Dermis blood vessel endothelial cell (primary cell): ENCODE data around the gene RRP36. TPM values are rescaled to one million over a fixed set of nuclear protein-coding genes. Genes with fewer than 3 reads are reported as not detected.
"Not testable (repeated sequence)": the region's sequence is repeated elsewhere in the genome, so short reads cannot be mapped to it uniquely, and the experiment has no call there.

ENCODE experiments used
- DNase-seq: peaks from one replicate; pipeline ENCODE4 v3.0.0; 2010
- total RNA-seq: library from RNA; depleted of rRNA; stranded (reverse); fragments of >200 nt; gene quantifications from 2 replicates; pipeline ENCODE4 v1.2.3, GENCODE V29; 2014

RRP36 gene
- total RNA-seq, 1 donor from 2014 or later = 100 TPM

DNA sequence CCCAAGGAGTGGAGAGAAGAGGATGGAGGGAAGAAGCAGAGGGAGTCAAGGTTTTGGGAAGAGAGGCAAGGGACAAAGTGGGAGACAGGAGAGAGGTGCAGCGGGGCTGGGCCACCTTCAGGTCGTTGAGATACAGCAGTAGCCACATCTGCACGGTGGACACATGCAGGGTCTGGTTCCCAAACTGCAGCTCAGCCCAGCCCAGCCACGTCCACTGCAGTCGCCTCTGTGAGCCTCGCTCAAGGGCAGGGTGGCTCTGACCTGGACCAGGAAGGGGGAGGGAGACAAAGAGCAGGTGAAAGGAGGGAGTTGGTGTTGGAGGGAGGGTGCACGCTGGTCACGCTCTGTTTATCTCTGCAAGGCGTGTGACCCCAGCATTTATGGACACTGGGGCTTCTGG lies 17.3 kb downstream of the RRP36 start:
- DNase-seq = no peak

DNA sequence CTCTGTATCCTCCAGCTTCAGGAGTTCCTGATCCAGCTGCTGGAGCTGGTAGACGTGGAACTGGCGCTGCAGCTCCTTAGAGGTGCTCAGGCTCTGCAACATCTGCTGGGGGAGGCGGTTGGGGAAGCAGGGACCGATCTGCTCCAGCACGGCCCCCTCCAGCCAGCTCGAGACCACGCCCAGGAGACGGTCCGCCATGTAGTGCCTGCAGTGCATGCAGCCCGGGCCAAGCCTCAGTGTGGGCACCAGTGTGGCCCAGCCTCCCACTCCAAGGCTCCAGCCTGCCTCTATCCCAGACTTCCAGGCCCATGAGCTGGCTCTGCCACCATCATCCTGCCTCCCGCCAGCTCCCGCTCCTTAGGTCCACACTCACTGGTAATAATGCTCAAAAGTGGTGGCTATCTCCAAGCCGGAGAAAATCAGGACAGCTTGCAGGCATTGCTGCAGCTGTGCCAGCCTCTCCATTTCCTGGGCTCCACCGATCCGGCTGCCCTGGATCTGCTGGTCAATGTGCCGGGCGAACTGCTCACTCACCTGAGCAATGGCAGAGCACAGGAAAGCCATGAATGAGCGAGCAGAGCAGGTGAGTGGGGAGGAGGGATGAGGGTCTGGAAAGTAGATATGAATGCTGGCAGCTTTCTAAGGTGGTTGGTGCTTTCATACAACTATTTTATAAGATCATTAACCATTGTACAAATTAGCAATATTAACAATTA lies 19.3 kb downstream of the RRP36 start:
- no peak for DNase-seq

DNA sequence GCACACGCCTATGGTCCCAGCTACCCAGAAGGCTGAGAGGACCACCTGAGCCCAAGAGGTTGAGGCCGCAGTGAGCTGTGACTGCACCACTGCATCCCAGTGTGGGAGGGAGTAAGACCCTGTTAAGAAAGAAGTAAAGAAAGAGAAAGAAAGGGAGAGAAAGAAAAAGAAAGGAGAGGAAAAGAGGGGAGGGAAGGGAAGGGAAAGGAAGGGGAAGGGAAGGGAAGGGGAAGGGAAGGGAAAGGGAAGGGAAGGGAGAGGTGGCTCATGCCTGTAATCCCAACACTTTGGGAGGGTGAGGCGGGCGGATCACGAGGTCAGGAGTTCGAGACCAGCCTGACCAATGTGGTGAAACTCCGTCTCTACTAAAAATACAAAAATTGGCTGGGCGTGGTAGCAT lies 20.1 kb downstream of the RRP36 start:
- not testable (repeated sequence) for DNase-seq

DNA sequence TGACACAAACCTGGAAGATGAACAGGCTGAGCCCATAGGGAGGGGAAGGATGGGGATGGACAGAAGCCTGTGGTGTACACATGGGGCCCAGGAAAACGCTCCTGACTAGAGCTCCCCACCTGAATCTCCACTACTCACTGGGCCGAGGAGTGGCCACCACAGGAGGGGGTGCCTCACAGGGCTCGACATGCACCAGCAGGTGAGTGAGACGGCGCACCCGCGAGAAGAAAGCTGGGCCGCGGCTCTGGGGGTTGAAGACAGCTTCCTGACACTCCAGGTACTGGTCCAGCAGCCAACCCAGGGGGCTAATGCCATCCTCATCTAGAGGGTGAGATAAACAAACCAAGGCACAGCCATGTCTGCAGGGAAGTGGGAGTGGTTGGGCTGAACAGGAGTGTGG lies 21.9 kb downstream of the RRP36 start:
- DNase-seq = no peak

DNA sequence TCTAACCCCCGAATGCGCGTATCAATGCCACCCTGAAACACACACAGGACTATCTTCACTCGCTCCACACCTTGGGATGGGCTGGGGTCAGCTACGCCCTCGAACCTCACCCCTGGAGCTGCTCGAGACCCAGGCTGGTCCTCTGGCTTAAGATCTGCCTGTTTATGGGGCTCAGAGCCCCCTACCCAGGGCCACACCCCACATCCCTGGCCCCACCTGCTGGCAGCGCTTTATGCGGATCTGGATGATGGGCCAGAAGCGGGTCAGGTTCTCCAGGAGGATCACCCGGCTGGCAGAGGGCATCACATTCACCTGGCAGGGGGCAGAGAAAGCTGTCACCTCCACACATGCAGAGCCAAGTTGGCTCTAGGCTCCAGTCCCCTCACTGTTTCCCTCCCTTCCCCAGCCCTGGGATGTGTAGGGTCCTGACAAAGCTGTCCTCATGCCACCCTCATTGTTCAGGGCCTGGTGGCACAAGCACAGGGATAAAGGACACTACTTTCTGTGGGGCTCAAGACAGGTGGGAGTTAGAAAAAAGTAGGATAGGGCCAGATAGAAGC lies 24.0 kb downstream of the RRP36 start:
- no peak for DNase-seq

DNA sequence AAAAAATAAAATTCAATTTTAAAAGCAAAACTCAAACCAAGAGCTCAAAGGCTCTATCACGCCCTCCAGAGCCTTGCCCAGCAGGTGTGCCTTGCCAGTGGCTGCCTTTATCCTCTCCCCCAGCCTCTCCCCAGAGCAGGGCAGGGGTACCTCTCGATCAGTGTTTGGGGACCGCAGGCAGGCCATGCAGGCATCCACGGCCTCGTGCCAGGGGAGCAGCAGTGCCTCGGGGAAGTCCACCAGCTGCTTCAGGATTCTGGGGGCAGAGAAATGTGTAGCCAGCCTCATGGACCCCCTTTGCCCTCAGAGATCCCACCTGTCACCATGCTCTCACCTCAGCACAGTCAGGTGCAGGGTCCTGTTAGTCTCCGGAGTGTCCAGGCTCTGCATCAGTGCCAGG lies 26.6 kb downstream of the RRP36 start:
- no peak for DNase-seq

DNA sequence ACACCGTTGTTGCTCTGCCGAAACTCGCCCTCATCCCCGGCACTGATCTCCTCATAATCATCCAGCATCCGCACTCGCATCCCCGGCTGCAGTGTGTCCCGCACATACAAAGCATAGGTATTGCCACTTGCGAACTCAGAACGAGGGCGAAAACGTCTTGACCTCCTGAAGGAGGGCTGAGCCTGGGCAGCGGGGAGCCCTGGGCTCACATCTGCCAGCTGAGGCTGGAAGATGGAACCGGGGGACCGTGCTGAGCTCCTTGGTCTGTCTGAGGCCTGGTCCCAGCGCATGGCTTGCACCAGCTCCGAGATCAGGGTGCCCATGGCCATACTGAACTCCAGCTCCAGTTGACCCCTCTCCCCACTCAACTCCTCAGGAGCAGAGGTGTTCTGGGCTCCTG lies 29.6 kb downstream of the RRP36 start:
- DNase-seq = no peak

DNA sequence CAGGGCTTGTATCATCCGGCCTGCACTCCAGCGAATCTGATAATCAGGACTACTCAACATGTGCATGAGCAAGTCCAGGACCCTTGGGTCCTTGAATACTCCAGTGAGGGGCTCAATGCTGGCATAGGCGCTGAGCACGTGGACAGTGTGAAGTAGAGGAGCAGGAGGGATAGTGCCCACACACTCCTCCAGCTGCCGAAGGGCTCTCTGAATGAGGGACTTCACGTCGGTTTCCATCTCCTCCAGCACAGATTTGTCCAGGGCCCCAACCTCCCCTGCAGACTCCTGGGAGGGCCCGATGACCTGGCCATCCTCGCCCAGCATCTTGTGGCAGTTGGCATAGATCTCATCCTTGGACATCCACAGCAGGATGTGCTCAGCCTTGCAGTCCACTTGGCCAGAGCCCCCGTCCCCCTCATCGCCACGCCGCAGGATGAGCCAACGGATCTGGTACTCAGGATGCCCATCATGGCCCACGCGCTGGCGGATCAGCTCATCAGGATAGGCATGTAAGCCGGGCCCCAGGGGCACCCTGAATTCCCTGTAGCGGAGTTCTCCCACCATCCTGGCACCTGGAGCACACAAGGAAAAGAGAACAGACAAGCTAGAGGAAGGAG lies 30.9 kb downstream of the RRP36 start:
- no peak for DNase-seq

DNA sequence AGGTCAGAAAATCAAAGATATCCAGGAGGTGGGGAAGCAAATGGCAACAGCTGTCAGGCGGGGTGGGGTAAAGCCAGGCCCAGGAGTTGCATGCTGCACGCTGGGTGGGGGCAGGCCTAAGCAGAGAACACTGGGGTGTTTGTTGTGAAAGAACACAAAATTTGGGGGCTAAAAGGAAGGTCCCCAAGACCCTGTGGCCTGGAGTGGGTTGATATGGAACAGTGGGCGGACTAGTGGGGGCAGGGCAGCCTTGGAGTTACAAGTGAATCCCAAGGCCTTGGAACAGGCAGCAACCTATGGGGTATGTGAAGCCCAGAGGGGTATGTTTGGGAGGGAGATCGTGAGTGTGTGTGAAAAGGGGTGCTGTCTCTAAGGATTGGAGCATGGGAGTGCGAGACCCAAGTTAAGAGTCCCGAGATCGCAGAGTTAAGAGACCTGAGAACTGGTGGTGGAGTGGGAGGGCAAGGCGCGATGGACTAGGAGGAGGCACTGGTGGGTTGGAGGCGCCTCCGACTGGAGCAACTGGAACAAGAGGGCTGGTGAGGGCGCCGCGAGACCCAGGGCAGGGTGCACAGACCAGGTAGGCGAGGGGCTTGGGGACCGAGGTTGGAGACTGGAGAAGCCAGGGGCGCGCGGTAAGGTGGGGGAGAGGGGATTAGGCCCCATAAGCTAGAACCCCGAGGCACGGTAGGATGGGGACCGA lies 31.6 kb downstream of the RRP36 start:
- DNase-seq = peak; percentile 57

DNA sequence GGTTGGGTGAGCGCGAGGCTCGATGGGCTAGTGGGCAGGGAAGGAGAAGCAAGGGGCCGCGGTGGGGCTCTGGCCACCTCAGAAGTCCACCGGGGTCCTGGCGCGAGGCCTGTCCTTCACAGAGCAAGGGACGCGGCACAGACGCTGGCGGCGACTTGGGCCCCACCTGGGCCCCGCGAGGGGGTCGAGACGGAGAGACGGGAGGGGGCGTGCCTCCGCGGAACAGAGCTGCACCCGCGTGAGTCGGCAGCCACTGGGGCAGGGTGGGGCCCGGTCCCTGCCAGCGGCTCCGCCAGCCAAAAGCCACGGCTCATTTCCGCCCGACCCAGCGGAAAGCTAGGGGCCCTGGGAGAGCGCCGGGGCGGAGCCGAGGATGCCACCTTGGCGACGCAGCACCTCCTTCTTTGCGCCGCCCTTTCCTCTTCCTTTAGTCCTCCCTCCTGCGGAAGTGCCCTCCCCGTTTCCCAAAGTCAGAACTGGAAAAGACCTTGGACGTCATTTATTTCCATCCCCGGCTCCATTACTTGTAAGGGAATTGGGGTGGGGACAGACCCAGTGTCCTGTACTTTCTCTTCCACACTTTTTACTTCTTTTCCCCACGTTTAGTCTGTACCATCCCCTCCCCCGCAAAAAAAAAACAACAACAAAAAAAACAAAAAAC lies 32.3 kb downstream of the RRP36 start, which contains the start of gene CUL7:
Gene CUL7, minus strand, starts transcription at position 307 of the 661 bp plus-strand sequence. CDS start 1,063 bp downstream, outside the sequence.
- peak; percentile 94 for DNase-seq

DNA sequence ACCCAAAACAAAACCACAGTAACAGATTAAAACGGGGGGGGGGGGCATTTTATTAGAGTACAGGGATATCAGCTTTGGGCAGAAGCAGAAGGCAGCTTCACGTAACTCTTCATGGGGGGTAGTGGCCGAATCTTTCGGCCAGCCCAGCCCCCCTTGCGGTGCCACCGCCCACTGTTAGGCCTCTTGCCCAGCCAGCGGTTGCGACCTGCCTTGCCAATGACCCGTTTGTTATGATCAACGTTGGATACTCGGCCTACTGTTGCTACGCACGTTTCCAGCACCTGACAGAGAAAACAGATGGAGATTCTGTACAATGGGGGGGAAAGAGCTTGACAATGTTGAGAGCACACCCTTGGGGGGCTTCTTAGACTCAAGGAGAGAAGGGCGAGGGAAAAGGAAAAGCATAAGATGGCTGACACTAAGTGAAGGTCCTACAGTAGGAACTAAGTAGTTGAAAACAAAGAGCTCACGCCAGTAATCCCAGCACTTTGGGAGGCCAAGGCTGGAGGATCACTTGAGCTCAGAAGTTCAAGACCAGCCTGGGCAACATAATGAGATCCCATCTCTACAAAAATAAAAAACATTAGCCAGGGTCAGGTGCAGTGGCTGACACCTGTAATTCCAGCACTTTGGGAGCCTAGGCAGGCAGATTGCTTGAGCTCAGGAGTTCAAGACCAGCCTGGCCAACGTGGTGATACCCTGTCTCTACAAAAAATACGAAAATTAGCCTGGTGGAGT lies 33.0 kb downstream of the RRP36 start:
- DNase-seq = peak; percentile 51

DNA sequence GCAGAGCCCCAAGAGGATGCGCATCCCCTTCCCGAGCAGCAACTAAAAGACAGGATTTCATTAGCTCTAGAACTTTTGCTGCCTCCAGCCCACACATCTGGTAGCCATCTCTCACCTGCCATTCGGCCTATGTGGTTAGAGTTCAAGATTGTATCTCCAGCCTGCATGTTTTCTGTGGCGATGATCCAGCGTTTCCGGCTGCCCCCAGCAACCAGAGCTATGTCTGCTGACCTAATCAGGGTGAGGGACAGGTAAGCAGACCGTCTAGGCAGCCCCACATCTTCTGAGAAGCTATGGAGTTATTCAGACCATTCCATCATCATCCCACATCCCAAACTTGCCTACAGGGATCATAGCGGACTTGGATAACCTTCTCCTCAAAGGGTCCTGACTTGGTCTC lies 34.5 kb downstream of the RRP36 start:
- no peak for DNase-seq

DNA sequence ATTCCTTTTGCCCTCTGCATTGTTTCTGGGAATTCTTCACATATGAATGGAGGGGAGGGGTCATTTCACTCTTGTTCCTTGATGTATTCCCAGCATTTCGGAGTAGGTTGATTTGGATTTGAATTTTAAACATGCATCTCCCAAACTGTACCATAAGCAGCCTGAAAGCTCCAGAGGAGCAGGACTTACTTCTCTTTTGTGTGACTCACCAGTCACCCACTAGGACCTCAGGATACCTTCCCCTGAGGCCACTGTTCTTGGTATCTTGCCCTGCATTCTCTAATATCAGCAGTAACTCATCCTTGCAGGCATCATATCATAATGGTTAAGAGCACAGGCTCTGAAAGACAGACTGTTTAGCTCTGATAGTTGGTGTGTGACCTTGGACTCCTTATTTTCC lies 37.1 kb downstream of the RRP36 start:
- no peak for DNase-seq

DNA sequence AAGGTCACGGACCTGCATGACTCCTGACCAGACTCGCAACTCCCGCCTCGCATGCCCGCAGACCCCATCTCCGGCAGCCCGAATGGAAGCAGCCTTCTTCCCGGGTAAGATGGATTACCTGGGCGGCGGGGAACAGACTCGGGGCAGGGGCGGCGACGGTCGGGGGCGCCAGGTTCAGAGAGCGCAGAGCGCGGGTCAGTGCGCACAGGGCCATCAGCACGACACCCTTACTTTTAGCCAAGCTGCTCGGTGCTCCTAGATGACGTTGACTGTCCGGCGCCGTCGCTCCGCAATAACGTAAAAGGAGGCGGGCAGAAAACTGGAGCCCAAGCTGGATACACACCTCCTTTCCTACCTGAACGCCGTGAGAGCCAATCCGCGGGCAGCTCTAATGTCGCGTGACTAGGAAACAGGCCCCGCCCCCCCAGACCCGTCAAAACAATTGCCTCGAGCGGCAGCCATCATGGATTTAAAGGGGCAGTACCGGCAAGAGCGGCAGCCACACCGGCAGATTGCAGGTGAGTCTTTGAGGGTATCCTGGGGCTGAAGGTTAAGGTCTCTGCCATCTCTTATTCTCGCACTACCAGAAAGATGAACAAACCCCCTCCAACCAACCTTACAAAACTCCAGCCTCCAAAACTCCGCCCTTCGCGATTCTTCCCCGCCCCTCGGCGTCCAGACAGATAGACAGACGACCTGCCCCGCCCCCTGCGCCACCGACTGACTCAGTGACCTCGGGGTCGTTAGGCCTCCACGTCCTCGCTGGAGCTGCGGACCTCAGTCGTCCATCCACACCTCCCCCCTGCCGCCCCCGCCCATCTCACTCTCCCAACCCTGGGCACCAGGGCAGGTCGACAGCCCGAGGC lies 38.0 kb downstream of the RRP36 start, which contains the start of the genes KLC4 and MRPL2:
Gene KLC4, plus strand, starts transcription at position 464 of the 866 bp plus-strand sequence. CDS start 1,705 bp downstream, outside the sequence.
Gene MRPL2, minus strand, starts transcription at position 267 of the 866 bp plus-strand sequence. Its CDS starts 53 bp downstream, at position 214.
- peak; percentile 99 for DNase-seq

DNA sequence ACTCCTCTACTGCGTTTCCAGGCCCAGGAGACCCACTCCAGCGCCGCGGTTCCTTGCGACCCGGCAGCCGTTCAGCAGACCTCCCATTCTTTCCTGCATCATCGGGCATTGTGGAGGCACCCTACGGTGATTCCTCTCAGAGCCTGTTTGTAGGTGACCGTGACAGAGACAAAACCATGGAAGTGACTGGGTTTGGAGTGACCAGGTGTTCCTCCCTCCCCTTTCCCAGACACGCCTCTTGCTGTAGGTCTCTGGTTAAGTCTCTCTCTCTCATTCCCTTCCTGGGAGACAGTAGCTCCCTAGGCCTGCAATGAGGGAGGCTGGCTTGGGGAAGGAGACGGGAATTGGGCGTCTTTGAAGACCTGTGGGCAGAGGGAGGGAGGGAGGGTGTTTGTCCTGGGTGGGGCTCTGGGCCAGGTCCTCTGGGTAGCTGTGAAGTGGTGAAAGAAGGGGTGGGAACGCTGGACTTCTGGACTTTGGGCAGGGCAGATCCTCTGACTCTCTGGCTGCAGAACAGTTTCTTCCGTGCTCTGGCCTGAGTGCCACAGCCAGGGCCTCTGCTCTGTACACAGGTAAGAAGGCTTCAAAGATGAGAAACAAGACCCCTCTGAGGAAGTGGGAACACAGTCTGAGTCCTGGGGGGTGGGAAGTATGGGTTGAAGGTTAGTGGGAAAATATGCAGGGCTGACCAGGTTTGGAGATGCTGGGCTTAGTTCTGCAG lies 38.8 kb downstream of the RRP36 start:
- no peak for DNase-seq

DNA sequence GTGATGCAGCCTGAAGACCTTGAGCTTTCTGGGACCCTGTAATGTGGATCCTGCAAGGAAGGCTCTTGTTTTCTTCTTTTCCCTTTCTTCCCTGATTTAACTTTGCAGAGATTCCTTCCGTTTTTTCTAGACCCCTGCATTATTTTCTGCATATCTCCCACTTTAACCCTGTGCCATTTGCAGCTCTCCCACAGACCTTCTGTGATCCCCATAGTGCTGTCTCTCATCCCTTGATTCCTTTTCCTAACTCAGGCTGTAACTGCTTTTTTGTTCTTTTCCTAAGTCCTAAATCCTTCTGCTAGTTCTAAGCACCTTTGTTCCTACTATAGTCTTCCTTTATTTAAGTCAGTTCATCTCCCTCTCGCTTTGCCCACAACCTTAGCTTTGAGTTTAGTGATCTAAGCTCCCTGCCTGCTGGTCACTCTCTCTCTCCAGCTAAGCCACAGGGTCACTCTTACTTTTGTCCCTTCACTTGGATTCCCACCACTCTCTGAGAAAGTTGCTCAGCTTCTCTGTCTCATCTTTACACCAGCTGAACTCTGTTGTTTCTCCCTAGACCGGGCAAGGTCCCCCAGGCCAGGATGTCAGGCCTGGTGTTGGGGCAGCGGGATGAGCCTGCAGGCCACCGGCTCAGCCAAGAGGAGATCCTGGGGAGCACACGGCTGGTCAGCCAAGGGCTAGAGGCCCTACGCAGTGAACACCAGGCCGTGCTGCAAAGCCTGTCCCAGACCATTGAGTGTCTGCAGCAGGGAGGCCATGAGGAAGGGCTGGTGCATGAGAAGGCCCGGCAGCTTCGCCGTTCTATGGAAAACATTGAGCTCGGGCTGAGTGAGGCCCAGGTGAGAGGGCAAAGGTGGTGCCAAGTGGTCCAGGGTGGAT lies 39.6 kb downstream of the RRP36 start:
- DNase-seq = no peak

DNA sequence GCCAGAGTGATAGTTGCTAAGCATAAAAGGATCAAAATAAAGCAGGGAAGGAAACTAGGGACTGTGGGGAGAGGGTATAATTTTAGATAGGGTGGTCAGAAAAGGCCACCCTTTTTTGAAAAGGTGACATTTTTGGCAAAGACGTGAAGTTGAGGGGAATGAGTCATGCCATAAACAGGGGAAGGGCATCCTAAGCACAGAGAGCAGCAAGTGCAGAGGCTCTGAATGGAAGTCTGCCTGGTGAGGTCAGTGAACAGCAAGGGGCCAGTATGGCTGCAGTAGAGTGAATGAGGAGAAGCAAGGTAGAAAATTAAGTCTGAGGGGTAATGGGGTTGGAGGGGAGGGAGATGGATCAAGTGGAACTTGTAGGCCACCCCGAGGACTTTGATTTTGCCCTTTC lies 40.4 kb downstream of the RRP36 start:
- no peak for DNase-seq

DNA sequence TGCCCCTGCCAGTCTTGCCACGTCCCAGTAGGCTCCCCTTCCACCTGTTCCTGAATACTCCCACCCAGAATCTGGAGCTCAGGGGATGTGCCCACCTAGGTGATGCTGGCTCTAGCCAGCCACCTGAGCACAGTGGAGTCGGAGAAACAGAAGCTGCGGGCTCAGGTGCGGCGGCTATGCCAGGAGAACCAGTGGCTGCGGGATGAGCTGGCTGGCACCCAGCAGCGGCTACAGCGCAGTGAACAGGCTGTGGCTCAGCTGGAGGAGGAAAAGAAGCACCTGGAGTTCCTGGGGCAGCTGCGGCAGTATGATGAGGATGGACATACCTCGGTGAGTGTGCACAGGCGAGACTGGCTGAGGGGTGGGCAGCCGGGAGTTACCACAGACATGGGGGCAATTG lies 41.4 kb downstream of the RRP36 start:
- DNase-seq = no peak

DNA sequence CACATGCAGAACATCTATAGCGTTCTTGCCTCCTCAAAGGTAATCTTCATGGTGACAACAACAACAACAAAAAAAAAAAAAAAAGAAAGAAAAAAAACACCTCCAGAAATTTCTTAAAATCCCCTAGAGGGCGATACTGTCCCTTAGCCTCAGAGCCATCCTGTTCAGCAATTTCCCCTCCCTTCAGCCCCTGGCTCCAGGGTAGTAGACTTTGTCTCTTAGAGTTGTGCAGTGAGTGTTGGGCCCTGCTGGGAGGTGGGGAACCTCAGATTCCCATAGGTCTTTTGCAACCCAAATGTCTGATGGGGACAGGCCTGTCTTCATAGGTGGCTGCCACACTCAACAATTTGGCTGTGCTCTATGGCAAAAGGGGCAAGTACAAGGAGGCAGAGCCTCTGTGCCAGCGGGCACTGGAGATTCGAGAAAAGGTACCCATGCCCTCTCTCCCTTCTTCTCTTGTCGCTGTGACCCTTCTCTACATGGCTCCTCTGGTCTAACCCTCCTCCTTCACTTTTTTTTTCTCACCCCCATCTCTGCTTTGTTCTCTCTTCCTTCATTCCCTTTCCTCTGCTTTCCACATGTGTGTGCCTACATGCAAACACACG lies 48.7 kb downstream of the RRP36 start:
- peak; percentile 70 for DNase-seq
